Peyer's patch (tissue), 4 donors: ENCODE measurements around the gene RPL41.

Experiments
- POLR2A ChIP-seq, 2 donors: fragments of 450-650 bp; IDR thresholded peaks; one replicate each; pipeline ENCODE4 v1.5.1; 2017; ENCODE audit warnings: antibody characterized with exemption in 2 of 2, mild to moderate bottlenecking in 2 of 2, moderate library complexity in 2 of 2
- TF ChIP-seq, protein P1 (sequence below), 6 experiments: fragments of 450-650 bp in 4 of 6; fragments of 200-600 bp in 2 of 6; sonication (generic) in 1 of 6; IDR thresholded peaks; one replicate each; pipeline ENCODE4 v1.5.1; 2017 to 2019; ENCODE audit warnings: antibody characterized with exemption in 6 of 6, mild to moderate bottlenecking in 3 of 6, moderate library complexity in 1 of 6

DNA sequence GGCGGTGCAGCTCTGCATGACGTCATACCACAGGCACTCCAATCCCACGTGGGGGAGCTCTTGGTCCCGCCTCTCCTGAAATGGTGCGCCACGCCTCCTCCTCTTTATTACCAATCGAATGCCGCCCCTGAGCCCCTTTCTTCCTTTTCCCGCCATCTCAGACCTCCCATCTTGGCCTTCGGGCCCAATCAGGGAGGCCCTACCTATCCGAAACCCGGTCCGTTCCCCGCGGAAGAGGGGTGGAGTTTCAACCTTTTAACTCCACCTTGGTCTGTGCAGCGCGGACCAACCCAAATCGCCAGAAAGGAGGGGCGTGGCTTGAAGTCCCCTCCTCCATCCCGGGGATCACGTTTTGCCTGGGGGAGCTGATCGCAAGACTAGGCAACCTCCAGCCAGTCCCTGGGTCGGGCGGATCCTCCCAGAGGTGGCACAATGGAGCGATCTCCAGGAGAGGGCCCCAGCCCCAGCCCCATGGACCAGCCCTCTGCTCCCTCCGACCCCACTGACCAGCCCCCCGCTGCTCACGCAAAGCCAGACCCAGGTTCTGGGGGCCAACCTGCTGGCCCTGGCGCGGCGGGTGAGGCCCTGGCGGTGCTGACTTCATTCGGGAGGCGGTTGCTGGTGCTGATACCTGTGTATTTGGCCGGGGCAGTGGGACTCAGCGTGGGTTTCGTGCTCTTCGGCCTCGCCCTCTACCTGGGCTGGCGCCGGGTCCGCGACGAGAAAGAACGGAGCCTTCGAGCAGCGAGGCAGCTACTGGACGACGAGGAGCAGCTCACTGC is 11.6 kb downstream of the RPL41 start, which contains the start of gene ESYT1:
- peak; percentile 59 to 90 for TF ChIP-seq POLR2A (IDR thresholded peaks at IDR 0.05)
- TF ChIP-seq, protein P1, sequence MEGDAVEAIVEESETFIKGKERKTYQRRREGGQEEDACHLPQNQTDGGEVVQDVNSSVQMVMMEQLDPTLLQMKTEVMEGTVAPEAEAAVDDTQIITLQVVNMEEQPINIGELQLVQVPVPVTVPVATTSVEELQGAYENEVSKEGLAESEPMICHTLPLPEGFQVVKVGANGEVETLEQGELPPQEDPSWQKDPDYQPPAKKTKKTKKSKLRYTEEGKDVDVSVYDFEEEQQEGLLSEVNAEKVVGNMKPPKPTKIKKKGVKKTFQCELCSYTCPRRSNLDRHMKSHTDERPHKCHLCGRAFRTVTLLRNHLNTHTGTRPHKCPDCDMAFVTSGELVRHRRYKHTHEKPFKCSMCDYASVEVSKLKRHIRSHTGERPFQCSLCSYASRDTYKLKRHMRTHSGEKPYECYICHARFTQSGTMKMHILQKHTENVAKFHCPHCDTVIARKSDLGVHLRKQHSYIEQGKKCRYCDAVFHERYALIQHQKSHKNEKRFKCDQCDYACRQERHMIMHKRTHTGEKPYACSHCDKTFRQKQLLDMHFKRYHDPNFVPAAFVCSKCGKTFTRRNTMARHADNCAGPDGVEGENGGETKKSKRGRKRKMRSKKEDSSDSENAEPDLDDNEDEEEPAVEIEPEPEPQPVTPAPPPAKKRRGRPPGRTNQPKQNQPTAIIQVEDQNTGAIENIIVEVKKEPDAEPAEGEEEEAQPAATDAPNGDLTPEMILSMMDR (IDR thresholded peaks at IDR 0.05): no peak
